GM21723 (cell line): ENCODE measurements around the gene GMEB1.
"Not testable (repeated sequence)": the region's sequence is repeated elsewhere in the genome, so short reads cannot be mapped to it uniquely, and the experiment has no call there.

Experiments used
- ATAC-seq: cut with Tn5 transposase; IDR thresholded peaks from one replicate; pipeline ENCODE4 v1.9.1; 2021; ENCODE audit warnings: mild to moderate bottlenecking, moderate library complexity; ENCODE audit not compliant: unreplicated experiment

The GMEB1 gene

GRCh38 chr1:28671254-28671780 lies 2.7 kb downstream of the GMEB1 start:
- ATAC-seq = no peak

- not testable (repeated sequence) for ATAC-seq
Observed at GRCh38 chr1:28672971-28673370, 4.4 kb downstream of the GMEB1 start.

- no peak for ATAC-seq
Observed at GRCh38 chr1:28675924-28676257, 7.3 kb downstream of the GMEB1 start.

GRCh38 chr1:28680151-28680550 lies 11.6 kb downstream of the GMEB1 start:
- ATAC-seq = no peak

- ATAC-seq = no peak
Observed at GRCh38 chr1:28682840-28683239, 14.3 kb downstream of the GMEB1 start.

- ATAC-seq = no peak
Observed at GRCh38 chr1:28684937-28685336, 16.4 kb downstream of the GMEB1 start.

- ATAC-seq = not testable (repeated sequence)
Observed at GRCh38 chr1:28691627-28692026, 23.0 kb downstream of the GMEB1 start.

GRCh38 chr1:28703629-28704028 lies 35.0 kb downstream of the GMEB1 start:
- ATAC-seq = no peak

- no peak for ATAC-seq
Observed at GRCh38 chr1:28716336-28716735, 47.8 kb downstream of the GMEB1 start.

- ATAC-seq = no peak
Observed at GRCh38 chr1:28718166-28718565, 49.6 kb downstream of the GMEB1 start.

- no peak for ATAC-seq
Observed at GRCh38 chr1:28718586-28719331, 50.2 kb downstream of the GMEB1 start.

GRCh38 chr1:28719332-28719619 lies 50.7 kb downstream of the GMEB1 start:
- ATAC-seq = no peak

GRCh38 chr1:28720376-28720775 lies 51.8 kb downstream of the GMEB1 start:
- no peak for ATAC-seq

GRCh38 chr1:28721927-28722326 lies 53.3 kb downstream of the GMEB1 start:
- ATAC-seq = not testable (repeated sequence)

- ATAC-seq = not testable (repeated sequence)
Observed at GRCh38 chr1:28725365-28725764, 56.8 kb downstream of the GMEB1 start.

- ATAC-seq = no peak
Observed at GRCh38 chr1:28735961-28736449, 67.4 kb downstream of the GMEB1 start.

- peak; percentile 84 for ATAC-seq
Observed at GRCh38 chr1:28736450-28737306, 68.1 kb downstream of the GMEB1 start, which contains the start of gene YTHDF2. Gene YTHDF2, plus strand, starts transcription at chr1:28736940. Its CDS starts 181 bp downstream, at chr1:28737121.

GRCh38 chr1:28737307-28738132 lies 68.9 kb downstream of the GMEB1 start:
- peak; percentile 14 for ATAC-seq

- ATAC-seq = no peak
Observed at GRCh38 chr1:28740118-28740517, 71.5 kb downstream of the GMEB1 start.

GRCh38 chr1:28744184-28744583 lies 75.6 kb downstream of the GMEB1 start:
- no peak for ATAC-seq

GRCh38 chr1:28745653-28746173 lies 77.1 kb downstream of the GMEB1 start:
- ATAC-seq = no peak
